Calu3 (cell line): ENCODE data around the gene CASK. TPM values are rescaled to one million over a fixed set of nuclear protein-coding genes. Genes with fewer than 3 reads are reported as not detected.

ENCODE experiments used
- BruUV-seq: library from RNA; stranded (reverse); fragments of 400-500 nt; replicated peaks from 2 replicates; lab custom pipeline; 2021; lab: Mats Ljungman, UMichigan
- CTCF ChIA-PET: fragments of 300-600 bp; sonication (Branson Sonifier 250); formaldehyde crosslinking; loops from one replicate; lab custom pipeline; 2022; ENCODE audit warnings: antibody characterized with exemption; lab: Charles Lee
- DNase-seq: peaks from one replicate; pipeline ENCODE4 v3.0.0; 2022
- H3K27ac Mint-ChIP-seq: one replicate; pipeline ENCODE4 v1.8.0; 2022; ENCODE audit warnings: mixed read lengths; ENCODE audit not compliant: unreplicated experiment
- H3K27me3 Mint-ChIP-seq: one replicate; pipeline ENCODE4 v1.8.0; 2022; ENCODE audit warnings: mixed read lengths; ENCODE audit not compliant: unreplicated experiment
- H3K36me3 Mint-ChIP-seq: one replicate; pipeline ENCODE4 v1.8.0; 2022; ENCODE audit warnings: mild to moderate bottlenecking, moderate library complexity, mixed read lengths; ENCODE audit not compliant: insufficient read depth, unreplicated experiment
- H3K4me1 Mint-ChIP-seq: one replicate; pipeline ENCODE4 v1.8.0; 2022; ENCODE audit warnings: mild to moderate bottlenecking, low read depth, mixed read lengths; ENCODE audit not compliant: unreplicated experiment
- H3K4me3 Mint-ChIP-seq: one replicate; pipeline ENCODE4 v1.8.0; 2022; ENCODE audit warnings: mild to moderate bottlenecking, low read depth, moderate library complexity, mixed read lengths; ENCODE audit not compliant: unreplicated experiment
- H3K9me3 Mint-ChIP-seq: one replicate; pipeline ENCODE4 v1.8.0; 2022; ENCODE audit warnings: low read depth, mixed read lengths; ENCODE audit not compliant: unreplicated experiment
- CTCF ChIP-seq: fragments of 200-600 bp; IDR thresholded peaks from one replicate; pipeline ENCODE4 v1.8.0; 2022; ENCODE audit warnings: antibody characterized with exemption; ENCODE audit not compliant: unreplicated experiment
- intact Hi-C: fragments of 100-400 bp; cut with micrococcal nuclease; formaldehyde crosslinking; loops from one replicate; pipeline ENCODE4 v1.10.0; 2022; ENCODE audit not compliant: unreplicated experiment
- total RNA-seq: library from RNA; stranded (reverse); gene quantifications from 2 replicates; pipeline ENCODE4 v1.2.3, GENCODE V29; 2022

The CASK gene
- total RNA-seq, 1 experiment from 2014 or later = 157 TPM

GRCh38 chrX:41946989-41947612, 23.7 kb upstream of the CASK start:
- no peak for DNase-seq
- BruUV-seq = no TSS peak
- Mint-ChIP-seq H3K9me3 (no peaks in the 10 kb centered on the region), H3K27me3 (no peaks in the 10 kb centered on the region), H3K4me1 (no peaks in the 10 kb centered on the region), H3K36me3 (no peaks in the 10 kb centered on the region), H3K27ac (no peak overlapping the region), H3K4me3 (no peak overlapping the region)
- intact Hi-C loops = no loop called here
- CTCF ChIA-PET = no interaction called here
- TF ChIP-seq CTCF = no peak

GRCh38 chrX:41946235-41946634, 22.9 kb upstream of the CASK start:
- DNase-seq = no peak
- H3K27ac Mint-ChIP-seq = no peak overlapping the region
- no peak overlapping the region for H3K4me3 Mint-ChIP-seq
- CTCF ChIA-PET = interaction anchor here (0.7 kb wide), 1 partner anchor 79 kb away, joined by 3 read pairs; no protein-coding TSS in a partner anchor
- no peaks in the 10 kb centered on the region for H3K9me3 Mint-ChIP-seq
- H3K27me3 Mint-ChIP-seq = no peaks in the 10 kb centered on the region
- H3K4me1 Mint-ChIP-seq = no peaks in the 10 kb centered on the region
- no TSS peak for BruUV-seq
- intact Hi-C loops = no loop called here
- TF ChIP-seq CTCF = no peak
- H3K36me3 Mint-ChIP-seq = no peaks in the 10 kb centered on the region

GRCh38 chrX:41935832-41936231, 12.5 kb upstream of the CASK start:
- no peak for DNase-seq
- TF ChIP-seq CTCF = no peak
- no TSS peak for BruUV-seq

GRCh38 chrX:41933546-41933945, 10.2 kb upstream of the CASK start:
- intact Hi-C loops = no loop called here
- H3K9me3 Mint-ChIP-seq = no peaks in the 10 kb centered on the region
- no peaks in the 10 kb centered on the region for H3K4me1 Mint-ChIP-seq
- H3K36me3 Mint-ChIP-seq = no peaks in the 10 kb centered on the region
- BruUV-seq = no TSS peak
- CTCF ChIA-PET = no interaction called here
- H3K27me3 Mint-ChIP-seq = no peaks in the 10 kb centered on the region
- DNase-seq = no peak
- H3K4me3 Mint-ChIP-seq = no peak overlapping the region
- H3K27ac Mint-ChIP-seq = no peak overlapping the region
- TF ChIP-seq CTCF = no peak

More at GRCh38 chrX:41935832-41936231, 12.5 kb upstream of the CASK start:
- Mint-ChIP-seq H3K27ac (no peak overlapping the region), H3K27me3 (no peaks in the 10 kb centered on the region), H3K4me3 (no peak overlapping the region), H3K36me3 (no peaks in the 10 kb centered on the region), H3K9me3 (no peaks in the 10 kb centered on the region), H3K4me1 (no peaks in the 10 kb centered on the region)
- intact Hi-C loops = no loop called here
- CTCF ChIA-PET = no interaction called here
